ENCODE data around the gene SNAPC2. TPM values are rescaled to one million over a fixed set of nuclear protein-coding genes. Genes with fewer than 3 reads are reported as not detected.

SNAPC2 gene
- total RNA-seq, 2 experiments from 2014 or later = 9.9 to 10.9 TPM

- ChIA-PET POLR2A (no interaction called here), CTCF (no interaction called here)
- no peak overlapping the region for H3K4me3 Mint-ChIP-seq
- H3K27ac ChIP-seq (ENCODE audit: low read depth in 1 of 2, low read length in 2 of 2) = no peak overlapping the region
- H3K27ac Mint-ChIP-seq = no peak overlapping the region
- H3K9me3 ChIP-seq (ENCODE audit: control insufficient read depth in 1 of 2, insufficient read depth in 1 of 2, low read length in 2 of 2) = no peaks in the 10 kb centered on the region
- no peak for TF ChIP-seq CTCF (IDR thresholded peaks at IDR 0.05)
- no peak overlapping the region for H3K4me3 ChIP-seq (ENCODE audit: low read length)
- peaks cover 63% of the 10 kb centered on the region for H3K36me3 Mint-ChIP-seq (ENCODE audit: low read depth)
- H3K4me1 Mint-ChIP-seq (ENCODE audit: low read depth) = no peaks in the 10 kb centered on the region
- peaks cover 79% of the 10 kb centered on the region for H3K36me3 ChIP-seq (ENCODE audit: insufficient read depth, low read length)
- ATAC-seq (ENCODE audit: poor library complexity) (no peak), DNase-seq (no peak)
- no peaks in the 10 kb centered on the region for H3K27me3 ChIP-seq (ENCODE audit: control insufficient read depth in 1 of 2, insufficient read depth in 2 of 2, low read length in 2 of 2)
- no peaks in the 10 kb centered on the region for H3K4me1 ChIP-seq (ENCODE audit: insufficient read depth, low read length)
- no peaks in the 10 kb centered on the region for H3K27me3 Mint-ChIP-seq
- intact Hi-C loops (cut with DNase I, micrococcal nuclease) = loop anchor here in 1 of 2 experiments (10.0 kb wide), 1 partner anchor 179 kb away; the partner anchor contains the start of gene FBN3
- H3K9me3 Mint-ChIP-seq = no peaks in the 10 kb centered on the region
Measured at GRCh38 chr19:7965259-7965841, 45.2 kb downstream of the SNAPC2 start.

- no peak for TF ChIP-seq CTCF (IDR thresholded peaks at IDR 0.05)
- intact Hi-C loops (cut with DNase I, micrococcal nuclease) = loop anchor here in 1 of 2 experiments (10.0 kb wide), 1 partner anchor 179 kb away; the partner anchor contains the start of gene FBN3
- no peaks in the 10 kb centered on the region for H3K27me3 Mint-ChIP-seq
- ATAC-seq (ENCODE audit: poor library complexity) (no peak), DNase-seq (no peak)
- H3K4me3 ChIP-seq (ENCODE audit: low read length) = no peak overlapping the region
- no peaks in the 10 kb centered on the region for H3K4me1 Mint-ChIP-seq (ENCODE audit: low read depth)
- ChIA-PET POLR2A (no interaction called here), CTCF (no interaction called here)
- H3K27ac Mint-ChIP-seq = no peak overlapping the region
- no peaks in the 10 kb centered on the region for H3K27me3 ChIP-seq (ENCODE audit: control insufficient read depth in 1 of 2, insufficient read depth in 2 of 2, low read length in 2 of 2)
- no peaks in the 10 kb centered on the region for H3K4me1 ChIP-seq (ENCODE audit: insufficient read depth, low read length)
- no peaks in the 10 kb centered on the region for H3K9me3 ChIP-seq (ENCODE audit: control insufficient read depth in 1 of 2, insufficient read depth in 1 of 2, low read length in 2 of 2)
- H3K27ac ChIP-seq (ENCODE audit: low read depth in 1 of 2, low read length in 2 of 2) = no peak overlapping the region
- H3K36me3 ChIP-seq (ENCODE audit: insufficient read depth, low read length) = peaks cover 73% of the 10 kb centered on the region
- H3K36me3 Mint-ChIP-seq (ENCODE audit: low read depth) = peaks cover 65% of the 10 kb centered on the region
- H3K4me3 Mint-ChIP-seq = no peak overlapping the region
- H3K9me3 Mint-ChIP-seq = no peaks in the 10 kb centered on the region
Measured at GRCh38 chr19:7965921-7966665, 46.0 kb downstream of the SNAPC2 start.

- H3K4me1 ChIP-seq (ENCODE audit: insufficient read depth, low read length) = no peaks in the 10 kb centered on the region
- no peak overlapping the region for H3K4me3 Mint-ChIP-seq
- ATAC-seq (ENCODE audit: poor library complexity) (no peak), DNase-seq (no peak)
- peaks cover 52% of the 10 kb centered on the region for H3K36me3 Mint-ChIP-seq (ENCODE audit: low read depth)
- no peaks in the 10 kb centered on the region for H3K27me3 ChIP-seq (ENCODE audit: control insufficient read depth in 1 of 2, insufficient read depth in 2 of 2, low read length in 2 of 2)
- no peaks in the 10 kb centered on the region for H3K9me3 Mint-ChIP-seq
- no peaks in the 10 kb centered on the region for H3K4me1 Mint-ChIP-seq (ENCODE audit: low read depth)
- no peak for TF ChIP-seq CTCF (IDR thresholded peaks at IDR 0.05)
- peaks cover 73% of the 10 kb centered on the region for H3K36me3 ChIP-seq (ENCODE audit: insufficient read depth, low read length)
- CTCF ChIA-PET = no interaction called here
- no peaks in the 10 kb centered on the region for H3K9me3 ChIP-seq (ENCODE audit: control insufficient read depth in 1 of 2, insufficient read depth in 1 of 2, low read length in 2 of 2)
- H3K27me3 Mint-ChIP-seq = no peaks in the 10 kb centered on the region
- no peak overlapping the region for H3K27ac ChIP-seq (ENCODE audit: low read depth in 1 of 2, low read length in 2 of 2)
- H3K4me3 ChIP-seq (ENCODE audit: low read length) = no peak overlapping the region
- POLR2A ChIA-PET = no interaction called here
- intact Hi-C loops (cut with DNase I, micrococcal nuclease) = loop anchor here in 1 of 2 experiments (10.0 kb wide), 1 partner anchor 177 kb away; the partner anchor contains the start of gene FBN3
- H3K27ac Mint-ChIP-seq = no peak overlapping the region
Measured at GRCh38 chr19:7968008-7968795, 48.1 kb downstream of the SNAPC2 start.
